HG03095 (cell line): ENCODE results near the gene AGXT.
"Not testable (repeated sequence)": the region's sequence is repeated elsewhere in the genome, so short reads cannot be mapped to it uniquely, and the experiment has no call there.

Experiments
- ATAC-seq: cut with Tn5 transposase; IDR thresholded peaks from one replicate; pipeline ENCODE4 v1.9.1; 2021; ENCODE audit warnings: moderate library complexity; ENCODE audit not compliant: unreplicated experiment

The AGXT gene

DNA sequence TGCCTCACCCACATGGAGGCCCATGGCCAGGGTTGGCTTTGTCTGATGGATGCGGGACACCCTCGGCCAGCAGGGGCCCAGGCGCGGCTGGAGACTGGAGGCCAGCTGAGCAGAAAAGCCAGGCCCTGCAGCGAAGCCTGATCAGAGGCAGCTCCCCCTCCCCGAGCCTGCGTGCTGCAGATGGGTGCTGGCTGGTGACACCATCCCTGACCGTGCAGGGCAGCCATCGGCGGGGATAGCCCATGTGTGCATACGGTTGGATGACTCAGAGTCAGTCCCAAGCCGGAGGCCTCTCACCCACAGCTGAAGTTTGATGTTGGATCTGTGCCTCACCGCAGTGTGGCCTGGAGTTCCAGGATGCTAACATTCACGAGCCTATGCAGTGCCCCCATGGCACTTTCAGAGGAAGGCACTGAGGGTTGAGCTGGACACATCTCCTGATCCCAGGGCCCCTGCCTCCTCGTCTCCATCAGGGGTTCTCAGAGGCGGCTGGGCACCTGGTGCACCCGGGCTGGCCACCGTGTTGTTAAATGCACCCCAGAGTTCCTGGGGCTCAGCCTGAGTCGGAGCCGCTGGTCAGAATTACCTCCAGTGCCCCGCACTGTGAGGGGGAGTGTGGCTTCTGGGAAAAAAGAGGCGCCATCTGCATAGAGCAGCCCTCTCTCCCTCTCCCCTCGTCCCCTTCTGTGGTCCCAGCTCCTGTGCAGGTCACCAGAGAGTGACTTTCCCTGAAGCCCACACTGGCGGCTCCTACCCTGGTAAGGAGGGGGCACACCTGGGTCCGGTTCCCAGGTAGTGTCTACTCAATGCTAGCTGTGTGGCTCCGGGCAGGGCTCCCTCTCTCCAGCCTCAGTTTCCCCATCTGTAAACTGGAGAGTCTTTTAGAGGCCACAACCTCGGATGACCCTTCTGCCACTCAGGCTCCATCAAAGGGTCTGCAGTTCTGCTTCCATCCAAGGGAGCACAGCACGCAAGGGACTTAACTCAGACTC, 29.2 kb upstream of the AGXT start:
- no peak for ATAC-seq

DNA sequence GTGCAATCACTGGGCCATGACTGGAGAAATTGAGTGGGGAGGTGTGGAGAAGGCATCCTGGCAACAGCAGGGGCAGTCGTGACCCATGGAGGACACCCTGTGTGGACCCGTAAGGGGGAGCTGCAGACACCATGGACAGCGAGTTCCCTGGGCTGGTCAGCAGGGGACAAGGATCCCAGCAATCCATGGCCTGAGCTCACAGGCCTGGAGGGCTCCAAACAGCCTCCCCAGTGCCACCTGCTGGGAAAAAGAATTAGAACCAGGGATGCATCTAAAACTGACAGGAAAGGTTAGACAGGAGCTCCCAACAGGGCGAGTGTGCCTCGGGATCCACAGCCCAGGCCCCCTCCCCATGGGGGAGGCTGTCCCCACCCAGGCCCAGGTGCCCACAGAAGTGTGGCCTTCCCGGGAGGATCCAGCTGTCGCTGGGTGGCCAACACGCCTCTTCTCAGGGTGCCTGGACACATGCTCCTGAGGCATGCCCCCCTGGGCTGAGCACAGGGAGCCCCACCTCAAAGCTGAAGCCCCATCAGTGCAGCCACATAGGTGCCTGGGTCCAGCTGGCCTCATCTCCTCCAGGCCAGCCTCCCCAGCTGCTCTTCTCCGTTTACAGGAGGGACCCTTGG, 28.1 kb upstream of the AGXT start:
- no peak for ATAC-seq

DNA sequence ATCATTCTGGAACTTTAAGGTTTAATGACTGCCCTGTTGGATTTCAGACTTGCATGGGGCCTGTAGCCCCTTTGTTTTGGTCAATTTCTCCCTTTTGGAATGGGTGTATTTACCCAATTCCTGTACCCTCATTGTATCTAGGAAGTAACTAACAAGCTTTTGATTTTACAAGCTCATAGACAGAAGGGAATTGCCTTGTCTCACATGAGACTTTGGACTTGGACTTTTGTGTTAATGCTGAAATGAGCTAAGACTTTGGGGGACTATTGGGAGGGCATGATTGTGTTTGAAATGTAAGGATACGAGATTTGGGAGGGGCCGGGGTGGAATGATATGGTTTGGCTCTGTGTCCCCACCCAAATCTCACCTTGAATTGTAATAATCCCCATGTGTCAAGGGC, 22.3 kb upstream of the AGXT start:
- ATAC-seq = not testable (repeated sequence)

DNA sequence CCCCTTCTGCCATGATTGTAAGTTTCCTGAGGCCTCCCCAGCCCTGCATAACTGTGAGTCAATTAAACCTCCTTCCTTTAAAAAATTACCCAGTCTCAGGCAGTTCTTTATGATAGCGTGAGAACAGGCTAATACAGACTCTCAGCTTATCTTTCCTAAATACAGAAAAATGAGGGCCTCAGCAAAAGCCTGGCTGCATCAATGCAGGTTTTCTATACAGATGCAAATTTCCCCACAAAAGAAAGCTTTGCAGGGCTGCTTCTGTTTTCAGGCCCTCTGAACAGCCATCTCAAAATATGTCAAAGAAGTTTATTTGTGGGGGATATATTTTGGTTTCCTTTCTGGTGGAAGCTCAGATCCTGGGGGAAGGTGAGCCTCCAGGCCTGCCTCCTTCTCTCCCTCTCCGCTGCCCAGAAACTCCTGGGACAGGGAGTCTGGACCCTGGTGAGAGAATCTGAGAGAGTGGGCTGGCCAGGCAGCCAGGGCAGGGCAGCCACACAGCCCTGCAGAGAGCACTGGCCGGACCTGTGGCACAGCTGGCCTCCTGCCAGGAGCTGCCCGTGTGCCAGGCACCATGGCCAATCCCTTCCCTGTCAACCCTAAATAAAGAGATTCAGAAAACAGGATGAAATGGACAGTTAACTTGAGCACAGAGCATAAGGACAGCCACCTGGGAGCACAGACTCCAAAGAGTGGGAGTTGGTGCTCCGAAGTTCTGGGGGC, 21.6 kb upstream of the AGXT start:
- no peak for ATAC-seq

DNA sequence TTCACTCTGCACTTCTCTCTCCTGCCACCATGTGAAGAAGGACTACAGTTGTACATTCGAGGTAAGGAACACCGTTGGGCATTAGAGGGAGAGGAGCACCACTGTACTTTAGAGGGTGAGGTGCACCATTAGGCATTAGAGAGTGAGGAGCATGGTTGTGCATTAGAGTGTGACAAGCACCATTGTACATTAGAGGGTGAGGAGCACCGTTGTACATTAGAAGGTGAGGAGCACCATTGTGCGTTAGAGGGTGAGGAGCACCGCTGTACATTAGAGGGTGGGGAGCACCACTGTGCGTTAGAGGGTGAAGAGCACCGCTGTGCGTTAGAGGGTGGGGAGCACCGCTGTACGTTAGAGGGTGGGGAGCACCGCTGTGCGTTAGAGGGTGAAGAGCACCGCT, 20.8 kb upstream of the AGXT start:
- no peak for ATAC-seq

DNA sequence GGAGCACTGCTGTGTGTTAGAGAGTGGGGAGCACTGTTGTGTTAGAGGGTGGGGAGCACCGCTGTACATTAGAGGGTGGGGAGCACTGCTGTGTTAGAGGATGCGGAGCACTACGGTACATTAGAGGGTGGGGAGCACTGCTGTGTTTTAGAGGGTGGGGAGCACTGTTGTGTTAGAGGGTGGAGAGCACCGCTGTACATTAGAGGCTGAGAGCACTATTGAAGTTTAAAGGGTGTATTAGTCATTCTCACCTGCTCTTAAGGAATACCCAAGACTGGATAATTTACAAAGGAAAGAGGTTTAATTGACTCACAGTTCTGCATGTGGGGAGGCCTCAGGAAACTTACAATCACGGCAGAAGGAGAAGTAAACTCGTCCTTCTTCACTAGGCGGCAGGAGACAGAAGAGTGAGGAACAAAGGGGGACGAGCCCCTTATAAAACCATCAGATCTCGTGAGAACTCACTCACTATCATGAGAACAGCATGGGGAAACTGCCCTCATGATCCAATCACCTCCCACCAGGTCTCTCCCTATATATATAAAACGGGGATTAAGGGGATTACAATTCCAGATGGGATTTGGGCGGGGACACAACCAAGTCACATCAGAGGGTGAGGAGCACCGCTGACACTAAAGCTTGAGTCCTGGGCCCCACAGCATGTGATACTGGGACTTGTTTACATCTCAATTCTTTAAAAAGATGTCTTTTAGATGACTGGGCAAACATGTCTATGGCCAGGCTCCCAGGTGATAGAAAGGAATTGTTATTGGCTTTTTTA, 19.5 kb upstream of the AGXT start:
- ATAC-seq = no peak

DNA sequence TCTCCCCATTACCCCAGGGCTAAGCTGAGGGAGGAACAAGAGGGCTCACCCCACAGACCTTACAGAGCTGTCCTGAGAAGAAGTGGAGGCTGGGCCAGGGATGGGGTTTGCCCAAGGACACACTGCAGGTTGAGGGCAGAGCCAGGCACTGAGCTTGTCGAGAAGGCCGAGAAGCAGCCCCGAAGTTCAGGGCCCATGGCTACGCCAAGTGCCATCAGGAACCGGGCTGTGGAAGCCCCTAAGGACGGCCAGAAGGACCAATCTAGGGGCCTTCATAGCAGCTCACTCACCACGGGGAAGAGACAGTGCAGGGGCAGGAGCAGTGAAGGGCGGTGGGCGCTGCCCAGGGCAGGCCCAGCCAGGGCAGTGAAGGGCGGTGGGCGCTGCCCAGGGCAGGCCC, 18.6 kb upstream of the AGXT start:
- no peak for ATAC-seq

DNA sequence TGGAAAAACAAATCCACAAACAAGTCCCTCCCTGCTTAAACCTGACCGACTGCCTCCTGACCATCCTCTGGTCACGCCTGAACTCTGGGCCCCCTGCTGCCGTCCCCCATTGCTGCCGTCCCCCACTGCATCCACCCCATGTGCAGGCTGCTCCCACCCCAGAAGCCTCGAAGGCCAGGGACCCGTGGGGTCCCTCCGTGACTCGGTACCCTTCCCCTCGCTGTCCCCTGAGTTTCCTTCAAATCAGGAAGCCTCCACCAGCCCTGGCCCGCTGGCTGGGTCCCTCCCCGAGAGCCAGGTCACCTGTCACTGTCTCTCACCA, 17.9 kb upstream of the AGXT start:
- ATAC-seq = no peak

DNA sequence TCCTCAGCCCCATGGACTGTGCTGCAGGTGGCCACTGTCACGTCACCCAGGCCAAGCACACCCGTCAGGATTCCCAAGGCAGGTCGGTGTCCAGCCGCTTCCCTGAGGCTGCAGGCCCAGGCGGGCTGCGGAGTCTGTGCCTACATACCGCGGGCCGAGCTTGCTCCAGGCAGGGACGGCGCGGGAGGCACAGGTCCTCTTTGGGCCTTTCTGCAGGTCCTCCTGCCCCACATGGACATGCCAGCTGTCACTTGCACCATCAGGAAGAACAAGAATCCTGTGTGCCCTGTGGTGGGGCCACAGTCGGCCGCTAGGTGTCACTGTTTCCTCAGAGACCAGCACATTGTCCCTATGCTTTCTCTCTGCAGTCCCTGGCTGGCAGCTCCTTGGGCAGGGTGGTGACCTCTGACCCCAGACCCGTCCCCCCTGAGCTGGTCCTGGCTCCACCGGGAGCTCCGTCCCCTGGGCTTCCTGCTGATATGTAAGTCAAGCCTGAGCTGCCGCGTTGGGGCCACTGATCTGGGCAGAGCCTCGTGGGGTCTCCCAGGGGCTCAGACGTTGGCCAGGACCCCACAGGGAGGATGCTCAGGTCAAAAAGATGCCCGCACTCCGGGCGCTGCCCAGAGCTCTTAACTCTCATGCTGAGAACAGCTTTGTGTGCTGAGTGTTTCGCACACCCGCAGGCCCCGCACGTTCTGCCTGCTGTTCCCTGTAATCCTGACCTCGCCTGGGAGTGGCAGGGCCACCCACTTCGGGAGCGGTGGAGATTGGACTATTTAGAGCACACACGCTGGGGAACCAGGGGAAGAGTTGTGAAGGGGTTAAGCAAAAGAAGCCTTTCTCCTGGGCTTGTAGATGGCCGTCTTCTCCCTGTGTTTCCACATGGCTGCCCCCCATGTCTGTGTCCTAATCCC, 17.3 kb upstream of the AGXT start:
- no peak for ATAC-seq

DNA sequence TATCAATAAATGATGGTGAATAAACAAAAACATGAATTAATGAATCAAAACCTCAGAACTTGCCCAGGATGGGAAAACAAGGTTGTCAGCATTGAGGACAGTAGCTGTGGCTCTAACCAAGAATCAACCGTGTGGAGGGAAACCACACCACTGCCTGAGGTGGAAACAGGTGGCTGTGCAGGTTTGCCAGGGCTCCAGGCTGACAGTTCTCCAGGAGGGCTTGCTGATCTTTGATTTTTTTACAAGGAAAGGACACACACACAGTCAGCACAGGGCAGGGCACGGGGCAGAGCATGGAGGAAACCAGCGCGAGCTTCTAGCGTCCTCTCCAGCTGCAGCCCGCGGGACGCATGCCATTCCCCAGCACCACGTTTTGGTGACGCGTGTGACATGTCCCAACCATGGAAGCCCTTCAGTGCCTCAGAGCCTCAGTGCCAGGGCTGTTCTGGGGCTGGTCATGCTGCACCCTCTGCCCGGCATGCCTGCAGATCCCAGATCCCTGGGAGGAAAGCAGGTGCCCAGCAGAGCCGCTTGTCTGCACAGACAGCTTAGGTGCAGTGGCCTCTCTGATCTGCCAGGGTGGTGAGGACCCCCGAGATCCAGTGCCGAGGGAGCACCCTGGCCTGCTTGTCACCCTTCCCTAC, 15.8 kb upstream of the AGXT start:
- no peak for ATAC-seq

DNA sequence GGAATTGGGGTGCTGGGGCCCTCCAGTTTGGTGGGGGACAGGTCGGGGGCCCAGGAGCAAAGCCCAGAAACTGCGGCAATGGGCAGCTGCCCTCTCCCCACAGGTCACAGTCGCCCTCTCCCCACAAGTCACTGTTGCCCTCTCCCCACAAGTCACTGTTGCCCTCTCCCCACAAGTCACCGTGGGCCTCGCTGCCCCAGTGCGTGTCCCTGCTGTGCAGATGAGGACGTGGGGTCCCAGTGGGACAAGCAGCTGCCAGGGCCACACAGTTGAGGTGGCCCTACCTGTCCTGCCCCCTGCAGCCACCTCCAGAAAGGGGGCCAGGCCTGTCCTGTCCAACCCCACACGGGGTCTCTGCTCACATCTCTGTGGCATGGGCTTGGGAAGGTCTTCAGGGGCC, 13.0 kb upstream of the AGXT start:
- ATAC-seq = no peak

DNA sequence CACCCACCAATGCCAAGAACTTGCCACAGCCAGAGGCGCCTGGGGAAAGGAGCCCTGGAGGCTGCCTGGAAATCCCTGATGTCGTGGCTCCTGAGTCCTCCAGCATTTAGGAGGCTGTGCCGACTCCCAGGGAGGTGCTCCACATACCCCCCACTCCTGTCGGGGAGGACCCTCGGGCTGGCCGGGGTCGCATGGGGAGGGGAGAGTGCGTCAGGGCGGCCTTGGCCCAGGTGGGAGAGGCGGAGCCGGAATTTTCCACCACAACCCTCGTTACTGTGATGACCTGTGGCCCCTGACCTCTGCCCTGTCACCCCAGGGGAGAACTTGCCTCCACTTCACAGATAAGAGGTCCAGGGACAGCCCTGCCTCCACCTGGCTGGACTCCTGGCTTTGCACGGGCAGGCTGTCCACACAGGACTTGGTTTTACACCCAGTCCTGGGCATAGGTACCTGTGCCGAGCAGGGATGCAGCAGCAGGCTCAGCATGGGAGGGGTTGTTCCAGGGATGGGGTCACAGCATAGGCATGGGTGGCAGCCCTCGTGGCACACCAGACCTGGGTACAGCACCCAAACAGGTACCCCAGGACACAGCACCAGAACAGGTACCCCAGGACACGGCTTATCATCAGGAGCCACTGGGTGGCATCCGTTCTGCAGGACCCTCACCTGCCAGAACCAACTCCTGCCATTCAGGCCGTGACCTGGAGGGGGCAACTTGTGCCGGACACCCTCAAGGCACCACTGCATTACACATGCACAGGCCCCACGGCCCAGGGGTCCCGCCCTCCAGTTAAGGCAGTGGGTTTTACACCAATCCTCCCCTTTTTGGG, 12.3 kb upstream of the AGXT start:
- no peak for ATAC-seq

DNA sequence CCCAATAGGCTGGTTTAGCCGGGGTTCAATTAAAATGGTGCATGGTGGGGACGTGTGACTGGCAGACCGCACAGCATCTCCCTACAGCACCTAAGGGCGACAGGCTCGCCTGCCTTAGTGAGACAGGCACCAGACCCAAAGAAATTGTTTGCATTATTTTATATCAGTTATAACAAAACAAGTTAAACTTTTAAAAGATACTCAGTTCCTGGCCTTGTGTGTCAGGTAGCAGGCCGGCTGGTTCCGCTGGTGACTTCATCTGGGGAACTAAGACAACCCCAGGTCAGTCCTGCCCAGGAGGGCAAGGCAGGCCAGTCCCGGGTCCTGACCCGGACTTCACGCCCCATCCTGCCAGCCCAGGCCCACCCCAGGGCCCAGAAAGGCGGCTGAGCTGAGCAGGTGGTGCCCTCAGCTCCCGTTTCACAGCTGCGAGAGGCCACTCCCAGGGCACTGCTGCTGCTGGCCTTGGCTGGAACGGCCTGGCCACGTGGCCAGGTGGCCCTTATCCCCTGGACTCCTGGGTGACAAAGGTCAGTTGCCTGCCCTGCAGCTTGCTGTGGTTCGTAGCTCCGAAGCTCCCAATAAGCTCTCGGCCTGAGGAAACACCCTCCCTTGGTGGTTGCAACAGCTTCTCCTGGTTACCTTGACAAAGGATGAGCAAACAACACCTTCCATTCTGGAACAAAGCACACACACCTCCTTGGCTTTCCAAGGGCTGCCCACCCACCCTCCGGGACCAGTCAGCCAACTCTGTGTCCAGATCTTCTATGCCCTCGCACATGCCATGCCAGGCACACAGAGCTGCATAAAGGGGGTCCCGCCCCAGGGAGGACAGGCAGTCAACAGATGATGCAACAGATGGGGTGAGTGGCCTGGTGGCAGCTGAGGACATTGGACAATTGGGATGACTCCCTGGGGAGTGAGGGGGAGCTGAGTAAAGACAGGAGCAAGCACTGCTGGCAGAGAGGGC, 11.3 kb upstream of the AGXT start:
- no peak for ATAC-seq

DNA sequence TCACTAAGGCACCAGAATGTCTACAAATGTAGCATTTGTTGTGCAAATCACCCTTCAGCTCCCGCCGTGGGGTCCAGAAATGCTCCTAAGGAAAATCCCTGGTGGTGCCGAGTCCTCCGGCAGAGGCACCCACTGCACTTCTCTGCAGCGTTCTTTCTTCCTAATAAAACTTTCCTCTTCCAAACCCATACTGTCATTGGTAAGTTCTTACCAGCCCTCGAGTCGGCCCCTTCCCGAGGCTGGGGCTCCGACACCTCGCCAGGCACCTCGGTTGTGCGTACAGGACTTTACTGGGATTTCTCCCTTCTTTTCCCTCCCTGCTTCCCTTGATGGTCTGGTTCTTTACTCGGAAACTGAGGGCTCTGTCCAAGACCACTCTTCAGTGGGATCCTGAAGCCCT, 10.3 kb upstream of the AGXT start:
- ATAC-seq = no peak

DNA sequence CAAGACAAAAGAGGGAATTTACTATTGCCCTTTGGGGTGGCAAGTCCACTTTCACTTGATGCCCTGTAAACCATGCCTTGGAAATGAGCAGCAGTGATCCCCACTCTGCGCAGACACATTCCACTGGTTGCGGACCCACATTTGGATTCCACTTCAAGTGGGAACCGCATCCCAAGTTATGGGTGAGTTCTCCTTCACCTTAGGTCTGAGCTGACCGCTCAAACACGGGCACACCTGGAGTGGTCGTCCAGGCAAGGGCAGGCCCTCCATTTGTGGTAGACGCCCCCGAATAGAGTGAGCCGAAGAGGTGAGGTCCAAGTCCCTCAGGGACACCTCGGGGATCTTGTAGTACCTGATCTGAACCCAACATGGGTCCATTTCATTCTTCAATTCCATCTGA, 9.8 kb upstream of the AGXT start:
- no peak for ATAC-seq

DNA sequence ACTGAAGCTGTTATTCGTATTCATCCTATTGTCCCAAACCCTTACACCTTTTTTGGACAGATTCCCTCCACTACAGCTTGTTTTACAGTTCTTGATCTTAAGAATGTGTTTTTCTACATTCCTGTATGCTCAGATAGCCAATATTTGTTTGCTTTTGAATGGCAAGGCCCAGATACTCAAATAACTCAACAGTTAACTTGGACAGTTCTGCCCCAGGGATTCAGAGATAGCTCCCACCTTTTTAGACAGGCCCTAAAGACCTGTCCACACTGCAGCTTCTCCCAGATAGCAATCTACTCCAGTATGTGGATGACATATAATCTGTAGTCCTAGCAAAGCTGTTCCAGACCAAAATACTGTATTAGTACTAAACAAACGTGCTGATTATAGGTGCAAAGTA, 7.1 kb upstream of the AGXT start:
- no peak for ATAC-seq

DNA sequence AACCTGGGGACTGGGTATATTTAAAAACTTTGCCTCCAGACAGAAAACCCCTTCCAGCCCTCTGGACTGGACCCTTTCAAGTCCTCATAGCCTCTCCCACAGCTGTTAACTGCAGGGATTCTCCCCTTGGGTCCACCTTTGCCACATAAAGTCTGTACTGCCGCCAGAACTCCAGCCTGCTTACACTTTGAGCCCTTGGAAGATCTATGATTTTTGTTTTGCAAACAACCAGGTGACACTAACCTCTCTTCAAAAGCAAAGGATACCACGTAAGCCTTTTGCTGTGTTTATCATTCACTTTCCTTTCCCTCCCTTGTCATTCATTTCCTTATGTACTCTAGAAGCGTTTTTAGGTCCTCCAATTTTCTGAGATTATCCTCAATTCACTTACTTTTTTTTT, 4.1 kb upstream of the AGXT start:
- no peak for ATAC-seq

DNA sequence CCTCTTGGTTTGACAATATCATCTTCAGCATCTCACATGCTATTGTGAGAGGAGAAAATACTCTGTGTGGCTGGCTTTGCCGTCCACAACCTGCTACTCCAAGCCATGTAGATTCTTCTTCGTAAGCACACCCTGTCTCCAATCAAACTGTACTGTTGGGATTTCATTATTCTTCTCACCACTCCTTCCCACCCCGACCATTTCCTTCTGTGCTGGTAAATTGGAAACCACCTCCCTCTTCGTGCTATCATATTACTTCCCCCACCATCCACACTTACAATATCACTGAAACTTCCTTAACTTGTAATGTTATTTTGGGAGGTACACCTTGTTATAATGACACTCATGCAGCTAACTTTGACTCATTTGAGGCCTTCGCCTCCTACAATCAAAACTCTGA, 3.2 kb upstream of the AGXT start:
- ATAC-seq = no peak
